Upper lobe of left lung (tissue), 6 donors: Measurements from ENCODE around the gene IRF2. TPM values are rescaled to one million over a fixed set of nuclear protein-coding genes. Genes with fewer than 3 reads are reported as not detected.

Source experiments
- ATAC-seq, 2 donors: fragments of 200-7000 bp; cut with Tn5 transposase; one replicate each; pipeline ENCODE4 v1.9.1; 2022; ENCODE audit warnings: mild to moderate bottlenecking in 2 of 2, moderate library complexity in 2 of 2; ENCODE audit not compliant: low FRiP score in 2 of 2
- DNase-seq, 2 donors: peaks; one replicate each; pipeline ENCODE4 v3.0.0-alpha.2; 2019 to 2020
- H3K27ac ChIP-seq, 4 donors: fragments of 200-600 bp; sonication (generic); one replicate each; pipeline ENCODE4 v1.5.1; 2016 to 2019
- H3K27me3 ChIP-seq, 4 donors: fragments of 200-600 bp; sonication (generic); one replicate each; pipeline ENCODE4 v1.5.1; 2017 to 2019
- H3K36me3 ChIP-seq, 4 donors: fragments of 200-600 bp; sonication (generic); one replicate each; pipeline ENCODE4 v1.5.1; 2016 to 2019
- H3K4me1 ChIP-seq, 4 donors: fragments of 200-600 bp; sonication (generic); one replicate each; pipeline ENCODE4 v1.5.1; 2018 to 2019
- H3K4me3 ChIP-seq, 4 donors: fragments of 200-600 bp; sonication (generic); one replicate each; pipeline ENCODE4 v1.5.1; 2017 to 2019; ENCODE audit warnings: mild to moderate bottlenecking in 2 of 4, moderate library complexity in 1 of 4
- H3K9me3 ChIP-seq, 4 donors: fragments of 200-600 bp; sonication (generic); one replicate each; pipeline ENCODE4 v1.5.1; 2018 to 2019
- CTCF ChIP-seq, 6 experiments: fragments of 450-650 bp in 4 of 6; fragments of 200-600 bp in 2 of 6; sonication (generic) in 2 of 6; IDR thresholded peaks; one replicate each; pipeline ENCODE4 v1.5.1; 2016 to 2019; ENCODE audit warnings: antibody characterized with exemption in 6 of 6
- EP300 ChIP-seq, 4 donors: sonication (generic); formaldehyde crosslinking; IDR thresholded peaks; one replicate each; pipeline ENCODE4 v1.5.1; 2017; ENCODE audit warnings: antibody characterized with exemption in 4 of 4, control low read depth in 2 of 4
- POLR2A ChIP-seq, 4 donors: fragments of 450-650 bp; IDR thresholded peaks; one replicate each; pipeline ENCODE4 v1.5.1; 2016 to 2017; ENCODE audit warnings: antibody characterized with exemption in 4 of 4, mild to moderate bottlenecking in 2 of 4
- POLR2AphosphoS5 ChIP-seq, 2 donors: sonication (generic); formaldehyde crosslinking; IDR thresholded peaks; one replicate each; pipeline ENCODE4 v1.5.1; 2017; ENCODE audit warnings: antibody characterized with exemption in 2 of 2
- WGBS, 2 donors: methylation state at CpG; one replicate each; pipeline ENCODE4 v1.1.5; 2017 to 2018; 5-methylcytosine and 5-hydroxymethylcytosine counted together
- total RNA-seq, 6 donors: library from RNA; depleted of rRNA in 4 of 6; stranded (reverse); fragments of >200 nt in 4 of 6; gene quantifications; one replicate each; pipeline versions ENCODE4 v1.1.0 to v1.2.1, GENCODE V29; 2016 to 2021
- donor health status: DM: no; HTN: no; CAD: no; lungs with moderate emphysema.
- donor health status: DM: no; HTN: yes; CAD: no; lungs with severe emphysema.

Gene IRF2
- total RNA-seq, 6 donors from 2014 or later: 25.5 to 46.1 (median 41.7) TPM

- DNase-seq: no peak
- Histone ChIP-seq H3K4me1 (peaks cover 4 to 16% (median 15%) of the 10 kb centered on the region in 4 donors), H3K36me3 (peaks cover 0 to 62% (median 49%) of the 10 kb centered on the region in 4 donors), H3K9me3 (no peaks in the 10 kb centered on the region), H3K27ac (no peak overlapping the region), H3K27me3 (no peaks in the 10 kb centered on the region), H3K4me3 (no peak overlapping the region)
- TF ChIP-seq CTCF (IDR thresholded peaks at IDR 0.05): no peak
- TF ChIP-seq POLR2A (IDR thresholded peaks at IDR 0.05): no peak
- no peak for TF ChIP-seq POLR2AphosphoS5 (IDR thresholded peaks at IDR 0.05)
- no peak for TF ChIP-seq EP300 (IDR thresholded peaks at IDR 0.05)
- ATAC-seq: no peak
- 81 to 83% methylated on average over 13 to 15 of the region's 15 CpGs for WGBS, 2 donors
Measured at GRCh38 chr4:184396570-184397515, 77.5 kb downstream of the IRF2 start.

- Histone ChIP-seq H3K9me3 (no peaks in the 10 kb centered on the region), H3K27ac (peak overlapping the region in 1 of 4 donors; percentile 18), H3K4me3 (no peak overlapping the region), H3K27me3 (no peaks in the 10 kb centered on the region), H3K36me3 (peaks cover 3 to 69% (median 52%) of the 10 kb centered on the region in 4 donors), H3K4me1 (peaks cover 4 to 17% (median 14%) of the 10 kb centered on the region in 4 donors)
- no peak for ATAC-seq
- TF ChIP-seq POLR2AphosphoS5 (IDR thresholded peaks at IDR 0.05) (no peak), EP300 (IDR thresholded peaks at IDR 0.05) (no peak), POLR2A (IDR thresholded peaks at IDR 0.05) (no peak), CTCF (IDR thresholded peaks at IDR 0.05) (no peak)
- no peak for DNase-seq
- 93 to 95% methylated on average over 14 of the region's 14 CpGs for WGBS, 2 donors
Measured at GRCh38 chr4:184395971-184396391, 78.4 kb downstream of the IRF2 start.

- ATAC-seq (no peak), DNase-seq (no peak)
- Histone ChIP-seq H3K4me3 (no peak overlapping the region), H3K4me1 (peaks cover 0 to 17% (median 12%) of the 10 kb centered on the region in 4 donors), H3K27ac (peak overlapping the region in 1 of 4 donors; percentile 18), H3K27me3 (no peaks in the 10 kb centered on the region), H3K9me3 (no peaks in the 10 kb centered on the region), H3K36me3 (peaks cover 3 to 74% (median 52%) of the 10 kb centered on the region in 4 donors)
- no peak for TF ChIP-seq EP300 (IDR thresholded peaks at IDR 0.05)
- TF ChIP-seq CTCF (IDR thresholded peaks at IDR 0.05): no peak
- no peak for TF ChIP-seq POLR2A (IDR thresholded peaks at IDR 0.05)
- no peak for TF ChIP-seq POLR2AphosphoS5 (IDR thresholded peaks at IDR 0.05)
- WGBS, 2 donors: 86 to 89% methylated on average over 7 of the region's 7 CpGs
Measured at GRCh38 chr4:184395451-184395917, 78.9 kb downstream of the IRF2 start.

- Histone ChIP-seq H3K27ac (peak overlapping the region; percentile 51 to 73 (median 63)), H3K4me3 (no peak overlapping the region), H3K27me3 (no peaks in the 10 kb centered on the region), H3K9me3 (no peaks in the 10 kb centered on the region), H3K4me1 (peaks cover 0 to 17% (median 10%) of the 10 kb centered on the region in 4 donors), H3K36me3 (peaks cover 3 to 83% (median 60%) of the 10 kb centered on the region in 4 donors)
- ATAC-seq (peak; percentile 58 to 85), DNase-seq (no peak)
- TF ChIP-seq POLR2A (IDR thresholded peaks at IDR 0.05) (peak in 1 of 4 donors; percentile 55), CTCF (IDR thresholded peaks at IDR 0.05) (no peak), POLR2AphosphoS5 (IDR thresholded peaks at IDR 0.05) (peak in 1 of 2 donors; percentile 11), EP300 (IDR thresholded peaks at IDR 0.05) (no peak)
- WGBS, 2 donors: 64 to 76% methylated on average over 15 to 17 of the region's 17 CpGs
Measured at GRCh38 chr4:184392748-184393559, 81.4 kb downstream of the IRF2 start.
